ENCODE results near the gene KRTAP4-1.
"Not testable (repeated sequence)": the region's sequence is repeated elsewhere in the genome, so short reads cannot be mapped to it uniquely, and the experiment has no call there.

The KRTAP4-1 gene

GRCh38 chr17:41168121-41168520, 16.6 kb downstream of the KRTAP4-1 start, which contains the start of gene KRTAP4-3:
Gene KRTAP4-3 (minus strand): TSS chr17:41168221. CDS start chr17:41168172, 49 bp downstream.
- no peak for DNase-seq

GRCh38 chr17:41167561-41167960, 17.1 kb downstream of the KRTAP4-1 start:
- DNase-seq: no peak

- DNase-seq: no peak
These were observed 20.9 kb downstream of the KRTAP4-1 start for GRCh38 chr17:41163828-41164227.

GRCh38 chr17:41160648-41161047, 24.1 kb downstream of the KRTAP4-1 start, which contains the start of gene KRTAP4-4:
Gene KRTAP4-4 (minus strand): TSS chr17:41160748. CDS start chr17:41160691, 57 bp downstream.
- DNase-seq: no peak

- DNase-seq: not testable (repeated sequence)
These were observed 24.5 kb downstream of the KRTAP4-1 start for GRCh38 chr17:41160190-41160589.

- DNase-seq: no peak
These were observed 30.9 kb downstream of the KRTAP4-1 start for GRCh38 chr17:41153856-41154255.

GRCh38 chr17:41151525-41151924, 33.2 kb downstream of the KRTAP4-1 start:
- no peak for DNase-seq

- DNase-seq: no peak
These were observed 34.7 kb downstream of the KRTAP4-1 start for GRCh38 chr17:41150026-41150425.

- no peak for DNase-seq
These were observed 35.1 kb downstream of the KRTAP4-1 start, which contains the start of gene KRTAP4-5 for GRCh38 chr17:41149652-41149985. Gene KRTAP4-5 (minus strand): TSS chr17:41149825. CDS start chr17:41149767, 58 bp downstream.

GRCh38 chr17:41148971-41149651, 35.6 kb downstream of the KRTAP4-1 start:
- not testable (repeated sequence) for DNase-seq

- DNase-seq: no peak
These were observed 37.0 kb downstream of the KRTAP4-1 start for GRCh38 chr17:41147531-41148204.

GRCh38 chr17:41145261-41145660, 39.5 kb downstream of the KRTAP4-1 start:
- DNase-seq: no peak

GRCh38 chr17:41144846-41145245, 39.9 kb downstream of the KRTAP4-1 start:
- no peak for DNase-seq

GRCh38 chr17:41141361-41141760, 43.4 kb downstream of the KRTAP4-1 start:
- DNase-seq: no peak

- no peak for DNase-seq
These were observed 44.2 kb downstream of the KRTAP4-1 start, which contains the start of gene KRTAP4-6 for GRCh38 chr17:41140360-41141131. Gene KRTAP4-6 (minus strand): TSS chr17:41140544. CDS start chr17:41140487, 57 bp downstream.

GRCh38 chr17:41139865-41140264, 44.8 kb downstream of the KRTAP4-1 start:
- DNase-seq: not testable (repeated sequence)
